Glutamatergic neuron (in vitro differentiated cells): ENCODE measurements around the gene PARM1. TPM values are rescaled to one million over a fixed set of nuclear protein-coding genes. Genes with fewer than 3 reads are reported as not detected.
A peak's percentile ranks its signal among the peaks of the same experiment; 100 is the strongest.

Experiments used
- DNase-seq: peaks from one replicate; pipeline ENCODE4 v3.0.0; 2022
- H3K27ac Mint-ChIP-seq: one replicate; pipeline ENCODE4 v1.8.0; 2020; ENCODE audit warnings: mild to moderate bottlenecking, mixed read lengths, inconsistent platforms; ENCODE audit not compliant: unreplicated experiment
- H3K27me3 Mint-ChIP-seq: one replicate; pipeline ENCODE4 v1.8.0; 2020; ENCODE audit warnings: mild to moderate bottlenecking, moderate library complexity, mixed read lengths, inconsistent platforms; ENCODE audit not compliant: unreplicated experiment
- H3K36me3 Mint-ChIP-seq: one replicate; pipeline ENCODE4 v1.8.0; 2020; ENCODE audit warnings: mild to moderate bottlenecking, mixed read lengths, inconsistent platforms; ENCODE audit not compliant: unreplicated experiment
- H3K4me1 Mint-ChIP-seq: one replicate; pipeline ENCODE4 v1.8.0; 2020; ENCODE audit warnings: mild to moderate bottlenecking, low read depth, mixed read lengths, inconsistent platforms; ENCODE audit not compliant: unreplicated experiment
- H3K4me3 Mint-ChIP-seq: one replicate; pipeline ENCODE4 v1.8.0; 2020; ENCODE audit warnings: mild to moderate bottlenecking, mixed read lengths, inconsistent platforms; ENCODE audit not compliant: unreplicated experiment
- H3K9me3 Mint-ChIP-seq: one replicate; pipeline ENCODE4 v1.8.0; 2020; ENCODE audit warnings: mild to moderate bottlenecking, moderate library complexity, mixed read lengths, inconsistent platforms; ENCODE audit not compliant: unreplicated experiment
- total RNA-seq: library from RNA; stranded (reverse); fragmentation: NEBNext Ultra II Directional; extraction: Animal tissue kit (Norgen Biotek cat#: 25700); gene quantifications from one replicate; pipeline ENCODE4 v1.2.1, GENCODE V29; 2021; ENCODE audit not compliant: unreplicated experiment
- TF ChIP-seq, protein P1 (sequence below): fragments of 200-600 bp; sonication (generic); IDR thresholded peaks from one replicate; pipeline ENCODE4 v1.5.0; 2021; ENCODE audit not compliant: partially characterized antibody, unreplicated experiment

The PARM1 gene
- total RNA-seq, 1 donor from 2014 or later: 94.3 TPM

DNA sequence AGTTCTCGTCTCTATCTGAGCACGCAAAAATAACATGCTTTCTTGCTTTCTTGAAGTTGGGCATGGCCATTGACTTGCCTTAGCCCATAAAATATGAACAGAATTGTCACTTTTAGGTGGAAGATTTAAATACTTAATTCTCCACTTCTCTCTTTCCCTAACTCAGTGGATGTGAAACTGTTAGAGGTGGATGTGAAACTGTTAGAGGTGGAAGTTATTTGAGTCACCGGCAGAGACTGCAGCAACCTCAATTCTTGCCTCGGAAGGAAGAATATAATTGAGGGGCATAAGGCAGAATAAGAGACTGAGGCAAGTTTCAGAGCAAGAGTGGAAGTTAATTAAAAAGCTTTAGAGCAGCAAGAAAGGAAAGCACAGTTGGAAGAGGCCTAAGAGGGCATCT is 2.8 kb upstream of the PARM1 start:
- no peak for DNase-seq
- H3K4me1 Mint-ChIP-seq: peaks cover 7% of the 10 kb centered on the region
- H3K27me3 Mint-ChIP-seq: peaks cover 7% of the 10 kb centered on the region
- H3K4me3 Mint-ChIP-seq: no peak overlapping the region
- no peak overlapping the region for H3K27ac Mint-ChIP-seq
- H3K36me3 Mint-ChIP-seq: no peaks in the 10 kb centered on the region
- peaks cover 16% of the 10 kb centered on the region for H3K9me3 Mint-ChIP-seq
- TF ChIP-seq, protein P1, sequence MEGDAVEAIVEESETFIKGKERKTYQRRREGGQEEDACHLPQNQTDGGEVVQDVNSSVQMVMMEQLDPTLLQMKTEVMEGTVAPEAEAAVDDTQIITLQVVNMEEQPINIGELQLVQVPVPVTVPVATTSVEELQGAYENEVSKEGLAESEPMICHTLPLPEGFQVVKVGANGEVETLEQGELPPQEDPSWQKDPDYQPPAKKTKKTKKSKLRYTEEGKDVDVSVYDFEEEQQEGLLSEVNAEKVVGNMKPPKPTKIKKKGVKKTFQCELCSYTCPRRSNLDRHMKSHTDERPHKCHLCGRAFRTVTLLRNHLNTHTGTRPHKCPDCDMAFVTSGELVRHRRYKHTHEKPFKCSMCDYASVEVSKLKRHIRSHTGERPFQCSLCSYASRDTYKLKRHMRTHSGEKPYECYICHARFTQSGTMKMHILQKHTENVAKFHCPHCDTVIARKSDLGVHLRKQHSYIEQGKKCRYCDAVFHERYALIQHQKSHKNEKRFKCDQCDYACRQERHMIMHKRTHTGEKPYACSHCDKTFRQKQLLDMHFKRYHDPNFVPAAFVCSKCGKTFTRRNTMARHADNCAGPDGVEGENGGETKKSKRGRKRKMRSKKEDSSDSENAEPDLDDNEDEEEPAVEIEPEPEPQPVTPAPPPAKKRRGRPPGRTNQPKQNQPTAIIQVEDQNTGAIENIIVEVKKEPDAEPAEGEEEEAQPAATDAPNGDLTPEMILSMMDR: no peak

DNA sequence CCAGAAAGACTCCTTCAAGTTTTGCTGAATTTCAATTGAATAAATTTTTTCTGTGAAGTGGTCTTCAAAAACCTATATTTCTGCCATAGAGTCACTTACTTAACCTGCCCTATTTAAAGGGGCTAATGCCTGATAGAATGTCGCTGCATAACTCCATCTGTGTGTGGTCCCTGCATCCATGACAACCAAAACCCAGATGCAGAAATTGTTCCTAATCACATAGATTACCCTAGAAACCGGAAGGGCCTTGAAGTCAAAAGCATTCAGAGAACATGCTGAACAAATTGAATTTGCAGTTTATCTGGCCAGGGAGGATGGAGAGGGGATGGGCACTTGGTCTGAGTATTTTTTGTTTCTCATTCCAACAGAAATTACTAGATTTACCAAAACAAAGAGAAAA is 1.5 kb upstream of the PARM1 start:
- Mint-ChIP-seq H3K9me3 (peaks cover 20% of the 10 kb centered on the region), H3K27me3 (peaks cover 7% of the 10 kb centered on the region), H3K27ac (no peak overlapping the region), H3K4me1 (peaks cover 7% of the 10 kb centered on the region), H3K36me3 (no peaks in the 10 kb centered on the region), H3K4me3 (no peak overlapping the region)
- DNase-seq: no peak
- TF ChIP-seq, protein P1: no peak

DNA sequence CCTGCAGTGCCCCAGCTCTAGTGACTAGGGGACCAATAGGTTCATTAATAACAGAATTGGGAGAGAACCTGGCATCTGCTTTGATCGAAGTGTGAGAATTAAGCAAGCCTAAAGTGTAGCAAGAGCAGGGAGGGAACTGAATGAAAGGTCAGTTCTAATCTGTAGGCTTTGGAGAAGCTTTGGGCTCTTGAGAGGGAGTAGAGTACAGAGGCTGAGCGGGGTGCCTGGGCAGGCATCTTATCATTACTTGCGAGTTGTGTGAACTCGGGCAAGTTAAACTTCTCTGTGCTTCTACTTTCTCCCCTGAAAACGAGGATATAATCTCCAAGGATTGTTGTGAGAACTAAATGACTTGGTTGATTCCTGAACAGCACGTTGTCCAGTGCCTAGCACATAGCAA is 906 bp upstream of the PARM1 start:
- no peak overlapping the region for H3K27ac Mint-ChIP-seq
- no peaks in the 10 kb centered on the region for H3K36me3 Mint-ChIP-seq
- H3K9me3 Mint-ChIP-seq: peaks cover 20% of the 10 kb centered on the region
- DNase-seq: no peak
- H3K27me3 Mint-ChIP-seq: peaks cover 7% of the 10 kb centered on the region
- H3K4me1 Mint-ChIP-seq: peaks cover 8% of the 10 kb centered on the region
- TF ChIP-seq, protein P1: no peak
- peak overlapping the region; percentile 75 for H3K4me3 Mint-ChIP-seq

DNA sequence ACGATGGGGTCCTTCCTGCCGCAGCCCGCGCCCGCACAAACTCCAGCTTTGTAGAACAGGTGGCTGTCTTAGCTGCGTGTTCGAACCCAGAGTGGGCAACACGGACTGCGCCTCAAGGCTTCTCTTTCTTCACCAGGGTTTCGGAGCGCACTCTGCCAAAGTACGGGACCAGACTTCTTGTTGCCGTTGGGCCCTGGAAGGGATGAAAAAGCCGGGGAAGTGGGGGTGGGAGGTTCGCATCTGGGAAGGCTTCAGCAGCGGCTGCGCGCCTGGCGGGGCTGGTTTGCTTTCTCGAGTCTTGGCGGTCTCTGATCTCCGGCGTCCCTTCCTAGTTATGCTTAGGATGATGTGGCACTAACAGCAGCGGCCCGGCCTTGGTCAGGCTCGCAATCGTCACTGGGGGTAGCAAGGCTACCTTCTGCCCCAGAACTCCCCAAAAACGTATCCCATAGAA is 673 bp downstream of the PARM1 start:
- H3K4me1 Mint-ChIP-seq: peaks cover 8% of the 10 kb centered on the region
- TF ChIP-seq, protein P1: no peak
- peaks cover 7% of the 10 kb centered on the region for H3K27me3 Mint-ChIP-seq
- peaks cover 20% of the 10 kb centered on the region for H3K9me3 Mint-ChIP-seq
- H3K4me3 Mint-ChIP-seq: peak overlapping the region; percentile 97
- peak; percentile 50 for DNase-seq
- no peaks in the 10 kb centered on the region for H3K36me3 Mint-ChIP-seq
- H3K27ac Mint-ChIP-seq: peak overlapping the region; percentile 90

DNA sequence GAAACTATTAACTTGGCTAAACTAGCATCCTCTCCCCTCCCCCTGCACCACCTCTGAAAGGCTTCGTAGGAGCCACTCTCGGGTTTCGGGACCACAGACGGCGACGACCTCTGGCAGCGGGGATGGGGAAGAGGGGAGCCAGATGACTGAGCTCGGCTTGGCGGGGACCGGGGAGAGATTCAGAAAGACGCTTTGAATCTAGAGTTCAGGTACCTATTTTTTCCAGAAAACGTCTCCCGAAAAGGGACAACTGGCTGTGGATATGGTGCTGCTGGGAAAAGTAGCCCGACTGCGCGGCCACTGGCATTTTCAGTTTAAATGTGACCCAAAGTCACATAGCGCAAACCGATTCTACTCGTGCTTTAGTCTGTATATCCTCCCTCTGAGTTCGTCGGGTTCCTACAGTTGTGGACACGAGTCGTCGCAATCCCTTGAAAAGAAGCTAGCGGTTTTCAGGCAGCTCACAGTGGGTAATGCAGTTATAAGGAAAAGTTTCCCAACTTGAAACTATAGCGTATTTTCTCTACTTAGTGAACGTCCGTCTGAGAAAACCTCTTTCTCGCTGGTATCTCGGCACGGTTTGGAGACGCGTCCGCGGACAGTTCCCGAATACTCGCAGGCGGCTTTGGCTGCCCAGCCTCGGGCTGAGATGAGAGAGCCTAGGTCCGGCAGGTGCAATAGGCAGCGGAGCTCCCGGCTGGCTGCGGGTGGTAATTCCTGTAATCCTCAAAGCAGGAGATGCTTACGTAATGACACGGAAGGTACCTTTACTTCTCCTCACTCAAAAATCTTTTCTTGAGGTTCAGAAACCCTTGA is 1.3 kb downstream of the PARM1 start:
- peak; percentile 60 for DNase-seq
- peak overlapping the region; percentile 97 for H3K4me3 Mint-ChIP-seq
- H3K27ac Mint-ChIP-seq: peak overlapping the region; percentile 92
- TF ChIP-seq, protein P1: peak; percentile 10
- peaks cover 8% of the 10 kb centered on the region for H3K4me1 Mint-ChIP-seq
- peaks cover 20% of the 10 kb centered on the region for H3K9me3 Mint-ChIP-seq
- peaks cover 7% of the 10 kb centered on the region for H3K27me3 Mint-ChIP-seq
- no peaks in the 10 kb centered on the region for H3K36me3 Mint-ChIP-seq
